Adrenal gland (tissue), 12 donors: ENCODE measurements around the gene THRB. TPM values are rescaled to one million over a fixed set of nuclear protein-coding genes. Genes with fewer than 3 reads are reported as not detected.

Source experiments
- DNase-seq, 7 donors: peaks; one replicate each; pipeline ENCODE4 v3.0.0-alpha.2; 2019 to 2020
- H3K27ac ChIP-seq, 5 donors: fragments of 200-600 bp; sonication (generic) in 4 of 5; 1 replicate in 3 of 5; 2 replicates in 2 of 5; pipeline versions ENCODE4 v1.5.1 to v1.8.0; 2016 to 2020; ENCODE audit warnings: mild to moderate bottlenecking in 1 of 5
- H3K27me3 ChIP-seq: fragments of 200-600 bp; 2 replicates; pipeline ENCODE4 v1.8.0; 2021
- H3K36me3 ChIP-seq, 2 donors: fragments of 200-600 bp; replicated peaks in 1 of 2; 1 replicate in 1 of 2; 2 replicates in 1 of 2; pipeline versions ENCODE4 v1.5.1 to v1.8.0; 2018 to 2022
- H3K4me1 ChIP-seq, 2 donors: fragments of 200-600 bp; replicated peaks in 1 of 2; 1 replicate in 1 of 2; 2 replicates in 1 of 2; pipeline versions ENCODE4 v1.5.1 to v1.8.0; 2018 to 2021
- H3K4me3 ChIP-seq, 4 donors: fragments of 200-600 bp; sonication (generic) in 3 of 4; one replicate each; pipeline ENCODE4 v1.5.1; 2016 to 2018
- H3K9me3 ChIP-seq, 3 donors: fragments of 200-600 bp; sonication (generic) in 1 of 3; replicated peaks in 1 of 3; 1 replicate in 2 of 3; 2 replicates in 1 of 3; pipeline versions ENCODE4 v1.5.1 to v1.8.0; 2016 to 2021
- CTCF ChIP-seq, 6 experiments: fragments of 450-650 bp in 4 of 6; fragments of 200-600 bp in 2 of 6; sonication (generic) in 1 of 6; IDR thresholded peaks; 1 replicate in 5 of 6; 2 replicates in 1 of 6; pipeline versions ENCODE4 v1.5.1 to v1.8.0; 2016 to 2021; ENCODE audit warnings: antibody characterized with exemption in 6 of 6, mild to moderate bottlenecking in 2 of 6, moderate library complexity in 1 of 6
- POLR2A ChIP-seq, 2 donors: fragments of 450-650 bp; IDR thresholded peaks; one replicate each; pipeline ENCODE4 v1.6.1; 2017; ENCODE audit warnings: antibody characterized with exemption in 2 of 2, mild to moderate bottlenecking in 2 of 2, moderate library complexity in 1 of 2
- WGBS, 4 donors: extraction: QIAGEN DNeasy Blood & Tissue Kit in 2 of 4; methylation state at CpG; one replicate each; pipeline versions ENCODE4 v1.1.5 to v1.1.7; 2013 to 2017; 5-methylcytosine and 5-hydroxymethylcytosine counted together
- intact Hi-C, 2 donors: fragments of 100-400 bp; cut with DNase I; formaldehyde crosslinking; loops; one replicate each; pipeline versions ENCODE4 v1.14.1 to v1.15.0; 2022 to 2023
- polyA plus RNA-seq, 3 donors: library from polyadenylated mRNA; stranded (reverse); fragments of 200-250 nt in 2 of 3; fragments of 350-450 nt in 1 of 3; fragmentation: Illumina TruSeq in 1 of 3; extraction: RNeasy Lipid Tissue Mini Kit (QIAGEN cat#74804) in 1 of 3; gene quantifications; one replicate each; pipeline ENCODE4 v1.2.3, GENCODE V29; 2013 to 2014
- total RNA-seq, 9 donors: library from RNA; depleted of rRNA in 4 of 9; stranded (reverse); fragments of >200 nt in 4 of 9; fragments of 120-200 nt in 1 of 9; fragmentation: NEBNext Ultra II Directional in 1 of 9; extraction: Animal tissue kit (Norgen Biotek cat#: 25700) in 1 of 9; gene quantifications; one replicate each; pipeline versions ENCODE4 v1.1.0 to v1.2.4, GENCODE V29; 2013 to 2023
- donor health status: healthy with polysubstance abuse.
- donor health status: Bipolar disorder and iron deficiency.
- donor health status: DM: yes; HTN: yes; CAD: no.
- donor health status: DM: no; HTN: no; CAD: no.
- donor health status: DM: no; HTN: no; CAD: no.
- donor health status: DM: yes; HTN: yes; CAD: no.

THRB gene
- total and polyA plus RNA-seq, 12 donors, result 3.0 to 30.7 (median 13.5) TPM

GRCh38 chr3:24355806-24356205 is 138.8 kb downstream of the THRB start:
- Histone ChIP-seq H3K36me3 (no peaks in the 10 kb centered on the region), H3K4me1 (peaks cover 7 to 8% of the 10 kb centered on the region in 2 donors), H3K9me3 (no peaks in the 10 kb centered on the region), H3K27me3 (no peaks in the 10 kb centered on the region), H3K4me3 (no peak overlapping the region), H3K27ac (no peak overlapping the region)
- DNase-seq, result no peak
- TF ChIP-seq CTCF (IDR thresholded peaks at IDR 0.05) (no peak), POLR2A (IDR thresholded peaks at IDR 0.05) (no peak)
- intact Hi-C loops, result no loop called here

GRCh38 chr3:24354230-24354629 is 140.4 kb downstream of the THRB start:
- DNase-seq, result no peak
- TF ChIP-seq POLR2A (IDR thresholded peaks at IDR 0.05) (no peak), CTCF (IDR thresholded peaks at IDR 0.05) (no peak)
- no peak overlapping the region for H3K27ac ChIP-seq
- intact Hi-C loops, result no loop called here
- no peaks in the 10 kb centered on the region for H3K36me3 ChIP-seq
- H3K9me3 ChIP-seq, result no peaks in the 10 kb centered on the region
- H3K4me3 ChIP-seq, result no peak overlapping the region
- peaks cover 7 to 8% of the 10 kb centered on the region in 2 donors for H3K4me1 ChIP-seq
- no peaks in the 10 kb centered on the region for H3K27me3 ChIP-seq

- intact Hi-C loops, result no loop called here
- WGBS, 4 donors, result 69 to 89% (median 88%) methylated on average over 3 of the region's 3 CpGs
- peaks cover 7 to 8% of the 10 kb centered on the region in 2 donors for H3K4me1 ChIP-seq
These were observed 141.6 kb downstream of the THRB start for GRCh38 chr3:24352893-24353553.

GRCh38 chr3:24351779-24352469 is 142.7 kb downstream of the THRB start:
- no peak overlapping the region for H3K4me3 ChIP-seq
- intact Hi-C loops, result no loop called here
- H3K27ac ChIP-seq, result no peak overlapping the region
- TF ChIP-seq POLR2A (IDR thresholded peaks at IDR 0.05) (no peak), CTCF (IDR thresholded peaks at IDR 0.05) (no peak)
- no peaks in the 10 kb centered on the region for H3K27me3 ChIP-seq
- 36 to 50% (median 38%) methylated on average over 4 of the region's 4 CpGs for WGBS, 4 donors
- DNase-seq, result peak; percentile 30 to 67 (median 61)
- no peaks in the 10 kb centered on the region for H3K9me3 ChIP-seq
- H3K4me1 ChIP-seq, result peaks cover 7 to 8% of the 10 kb centered on the region in 2 donors
- no peaks in the 10 kb centered on the region for H3K36me3 ChIP-seq

More at GRCh38 chr3:24352893-24353553, 141.6 kb downstream of the THRB start:
- no peak overlapping the region for H3K4me3 ChIP-seq
- TF ChIP-seq POLR2A (IDR thresholded peaks at IDR 0.05), result no peak
- TF ChIP-seq CTCF (IDR thresholded peaks at IDR 0.05), result no peak
- no peaks in the 10 kb centered on the region for H3K9me3 ChIP-seq
- no peaks in the 10 kb centered on the region for H3K36me3 ChIP-seq
- DNase-seq, result no peak
- H3K27ac ChIP-seq, result no peak overlapping the region
- H3K27me3 ChIP-seq, result no peaks in the 10 kb centered on the region
